Activated B cell treated with CpG ODN at 0.5 μM for 24 hours (primary cell): ENCODE data around the gene GLT1D1. TPM values are rescaled to one million over a fixed set of nuclear protein-coding genes. Genes with fewer than 3 reads are reported as not detected.

ENCODE experiments used
- ATAC-seq: fragments of 200-7000 bp; cut with Tn5 transposase; one replicate; pipeline ENCODE4 v1.10.0; 2021; ENCODE audit warnings: low read depth, mild to moderate bottlenecking, moderate library complexity
- CTCF ChIA-PET: fragments of 350-600 bp; sonication (Branson Sonifier 250); formaldehyde crosslinking; loops from one replicate; lab custom pipeline; 2021; ENCODE audit warnings: antibody characterized with exemption; lab: Charles Lee
- POLR2A ChIA-PET: fragments of 350-600 bp; sonication (Branson Sonifier 250); formaldehyde crosslinking; loops from one replicate; lab custom pipeline; 2021; ENCODE audit warnings: antibody characterized with exemption; lab: Charles Lee
- DNase-seq: peaks from one replicate; pipeline ENCODE4 v3.0.0; 2022
- H3K27ac Mint-ChIP-seq: one replicate; pipeline ENCODE4 v1.8.0; 2020; ENCODE audit warnings: mixed read lengths
- H3K27me3 Mint-ChIP-seq: one replicate; pipeline ENCODE4 v1.8.0; 2021; ENCODE audit warnings: mixed read lengths
- H3K36me3 Mint-ChIP-seq: one replicate; pipeline ENCODE4 v1.8.0; 2021; ENCODE audit warnings: low read depth, mixed read lengths
- H3K4me1 Mint-ChIP-seq: one replicate; pipeline ENCODE4 v1.8.0; 2021; ENCODE audit warnings: mixed read lengths
- H3K4me3 Mint-ChIP-seq: one replicate; pipeline ENCODE4 v1.8.0; 2020; ENCODE audit warnings: mild to moderate bottlenecking, mixed read lengths
- H3K9me3 Mint-ChIP-seq: one replicate; pipeline ENCODE4 v1.8.0; 2020; ENCODE audit warnings: mixed read lengths
- CTCF ChIP-seq: fragments of 200-600 bp; IDR thresholded peaks from one replicate; pipeline ENCODE4 v1.8.0; 2022; ENCODE audit warnings: antibody characterized with exemption, mild to moderate bottlenecking
- intact Hi-C: fragments of 100-400 bp; cut with micrococcal nuclease; formaldehyde crosslinking; loops from one replicate; pipeline ENCODE4 v1.15.1; 2024
- total RNA-seq: library from RNA; stranded (reverse); gene quantifications from 2 replicates; pipeline ENCODE4 v1.2.3, GENCODE V29; 2022

The GLT1D1 gene
- total RNA-seq, 1 donor from 2014 or later: not detected

DNA sequence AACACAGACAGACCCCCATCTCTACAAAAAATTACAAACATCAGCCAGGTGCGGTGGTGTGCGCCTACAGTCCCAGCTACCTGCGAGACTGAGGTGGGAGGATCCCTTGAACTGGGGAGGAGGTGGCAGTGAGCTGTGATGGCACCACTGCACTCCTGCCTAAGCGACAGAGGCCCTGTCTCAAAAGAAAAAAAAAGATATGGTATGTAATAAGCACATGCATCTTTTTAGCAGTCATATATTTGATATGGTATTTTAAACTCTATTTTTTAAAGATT, 36.7 kb upstream of the GLT1D1 start:
- Mint-ChIP-seq H3K4me3 (peak overlapping the region; percentile 11), H3K36me3 (peaks cover 48% of the 10 kb centered on the region), H3K27me3 (no peaks in the 10 kb centered on the region), H3K4me1 (peaks cover 91% of the 10 kb centered on the region), H3K9me3 (no peaks in the 10 kb centered on the region), H3K27ac (peak overlapping the region; percentile 83)
- CTCF ChIA-PET: no interaction called here
- intact Hi-C loops: no loop called here
- no peak for TF ChIP-seq CTCF
- no peak for DNase-seq
- POLR2A ChIA-PET: interaction anchor here (1.0 kb wide), 2 partner anchors 13 to 21 kb away, joined by 3 to 5 read pairs; no protein-coding TSS in a partner anchor
- no peak for ATAC-seq

GRCh38 chr12:128817111-128818015, 35.9 kb upstream of the GLT1D1 start:
- intact Hi-C loops: loop anchor here (1.0 kb wide), 1 partner anchor 7 kb away; no protein-coding TSS in a partner anchor
- ChIA-PET CTCF (interaction anchor here (0.9 kb wide), 1 partner anchor 12 kb away, joined by 4 read pairs; no protein-coding TSS in a partner anchor), POLR2A (interaction anchor here (0.8 to 1.4 kb wide), 6 partner anchors 12 to 28 kb away, joined by 3 to 16 read pairs (median 4); no protein-coding TSS in a partner anchor)
- Mint-ChIP-seq H3K27ac (peak overlapping the region; percentile 80), H3K27me3 (no peaks in the 10 kb centered on the region), H3K36me3 (peaks cover 50% of the 10 kb centered on the region), H3K4me1 (peaks cover 93% of the 10 kb centered on the region), H3K9me3 (no peaks in the 10 kb centered on the region), H3K4me3 (peak overlapping the region; percentile 57)
- DNase-seq: no peak
- TF ChIP-seq CTCF: no peak
- ATAC-seq: no peak

DNA sequence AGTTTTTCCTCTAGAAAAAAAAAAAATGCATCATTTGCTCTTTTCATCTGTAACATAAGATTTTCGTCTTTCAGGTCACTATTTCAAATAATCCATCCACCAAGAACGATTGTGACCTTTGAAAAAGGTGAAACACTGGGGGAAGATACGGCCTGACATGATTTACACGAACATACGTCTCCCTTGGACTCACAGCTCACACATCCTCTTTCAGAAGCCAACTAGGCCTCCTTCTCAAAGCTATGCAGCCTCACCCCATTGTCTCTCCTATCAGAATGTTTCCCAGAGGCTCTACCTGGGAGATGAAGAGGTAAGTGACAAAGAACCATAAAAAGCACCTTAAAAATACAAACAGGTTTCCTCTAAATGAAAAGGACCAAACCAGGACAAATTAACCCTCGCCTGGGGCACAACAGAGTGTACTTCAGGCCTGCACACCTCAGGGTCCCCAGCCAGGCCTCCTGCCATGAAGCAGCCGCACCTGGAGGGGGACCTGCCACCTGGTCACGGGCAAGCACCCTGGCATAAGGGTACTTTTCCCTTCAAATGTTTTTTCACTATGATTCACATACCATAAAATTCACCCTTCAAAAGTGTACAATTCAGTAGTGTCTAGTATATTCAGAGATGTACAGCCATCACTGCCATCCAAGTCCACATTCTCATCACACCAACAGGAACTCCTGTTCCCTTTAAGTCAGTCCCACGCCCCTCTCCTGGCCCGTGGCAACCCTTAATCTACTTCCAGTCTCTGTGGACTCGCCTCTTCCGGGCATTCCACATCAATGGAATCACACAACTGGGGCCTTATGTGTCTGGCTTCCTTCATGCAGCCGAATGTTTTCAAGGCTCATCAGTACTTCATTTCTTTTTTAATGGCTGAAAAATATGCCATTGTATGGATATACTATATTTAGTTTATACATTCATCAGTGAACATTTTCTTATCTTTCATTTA, 34.9 kb upstream of the GLT1D1 start:
- Mint-ChIP-seq H3K36me3 (peaks cover 44% of the 10 kb centered on the region), H3K27ac (peak overlapping the region; percentile 80), H3K9me3 (no peaks in the 10 kb centered on the region), H3K4me3 (peak overlapping the region; percentile 57), H3K27me3 (no peaks in the 10 kb centered on the region), H3K4me1 (peaks cover 89% of the 10 kb centered on the region)
- POLR2A ChIA-PET: interaction anchor here (0.8 to 4.2 kb wide), 6 partner anchors 11 to 29 kb away, joined by 3 to 45 read pairs (median 9); no protein-coding TSS in a partner anchor
- intact Hi-C loops: loop anchor here (1.0 kb wide), 1 partner anchor 8 kb away; no protein-coding TSS in a partner anchor
- no peak for TF ChIP-seq CTCF
- ATAC-seq (peak; percentile 35), DNase-seq (no peak)
- CTCF ChIA-PET: interaction anchor here (0.7 to 2.6 kb wide), 4 partner anchors 12 to 35 kb away, joined by 3 to 18 read pairs (median 6); no protein-coding TSS in a partner anchor

DNA sequence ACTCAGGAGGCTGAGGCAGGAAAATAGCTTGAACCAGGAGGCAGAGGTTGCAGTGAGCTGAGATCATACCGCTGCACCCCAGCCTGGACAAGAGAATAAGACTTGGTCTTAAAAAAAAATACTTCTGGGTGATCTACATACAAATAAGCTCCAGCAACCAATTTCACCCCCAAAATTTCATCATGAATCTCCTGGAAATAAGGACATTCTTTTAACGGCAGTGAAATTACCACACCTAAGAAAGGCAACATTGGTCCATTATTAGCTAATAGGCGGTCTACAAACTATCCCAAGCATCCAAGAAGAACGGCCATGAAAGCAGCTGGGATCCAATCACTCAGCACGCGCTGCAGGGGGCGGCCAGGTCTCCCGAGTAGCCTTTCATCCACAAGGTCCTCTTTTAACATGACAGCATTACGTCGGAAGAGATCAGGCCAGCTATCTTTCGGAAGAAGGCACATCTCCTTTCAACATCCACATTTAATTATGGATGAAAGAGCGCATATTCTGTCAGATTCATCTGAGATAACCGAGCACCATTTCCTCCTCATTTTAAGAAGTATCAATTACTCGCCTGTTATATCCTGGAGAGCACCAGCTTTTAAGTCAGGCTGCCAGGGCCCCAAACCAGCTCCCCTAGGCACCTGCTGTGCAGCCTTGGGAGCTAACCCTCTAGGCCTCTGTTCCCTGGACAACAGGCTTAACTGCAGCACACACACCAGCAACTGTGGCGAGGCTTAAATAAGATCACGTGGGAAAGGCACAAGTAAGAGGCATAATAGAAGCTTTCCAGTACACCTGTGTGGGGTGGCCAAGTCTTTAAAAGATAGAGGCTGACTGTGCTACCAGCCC, 33.8 kb upstream of the GLT1D1 start:
- DNase-seq (no peak), ATAC-seq (no peak)
- H3K36me3 Mint-ChIP-seq: peaks cover 32% of the 10 kb centered on the region
- peak overlapping the region; percentile 90 for H3K27ac Mint-ChIP-seq
- ChIA-PET POLR2A (interaction anchor here (1.4 to 4.2 kb wide), 4 partner anchors 8 to 29 kb away, joined by 3 to 80 read pairs (median 54); no protein-coding TSS in a partner anchor), CTCF (interaction anchor here (0.7 to 2.8 kb wide), 8 partner anchors 8 to 37 kb away, joined by 3 to 18 read pairs (median 5); no protein-coding TSS in a partner anchor)
- H3K4me3 Mint-ChIP-seq: no peak overlapping the region
- intact Hi-C loops: loop anchor here (5.0 kb wide), 1 partner anchor 37 kb away; no protein-coding TSS in a partner anchor
- H3K4me1 Mint-ChIP-seq: peaks cover 83% of the 10 kb centered on the region
- no peaks in the 10 kb centered on the region for H3K9me3 Mint-ChIP-seq
- no peaks in the 10 kb centered on the region for H3K27me3 Mint-ChIP-seq
- TF ChIP-seq CTCF: no peak
